NK-92 (cell line): Measurements from ENCODE around the gene CCDC134.

Source experiments
- DNase-seq: peaks from one replicate; lab custom pipeline; 2025; ENCODE audit not compliant: unreplicated experiment; lab: John Stamatoyannopoulos, UW

CCDC134 gene

DNA sequence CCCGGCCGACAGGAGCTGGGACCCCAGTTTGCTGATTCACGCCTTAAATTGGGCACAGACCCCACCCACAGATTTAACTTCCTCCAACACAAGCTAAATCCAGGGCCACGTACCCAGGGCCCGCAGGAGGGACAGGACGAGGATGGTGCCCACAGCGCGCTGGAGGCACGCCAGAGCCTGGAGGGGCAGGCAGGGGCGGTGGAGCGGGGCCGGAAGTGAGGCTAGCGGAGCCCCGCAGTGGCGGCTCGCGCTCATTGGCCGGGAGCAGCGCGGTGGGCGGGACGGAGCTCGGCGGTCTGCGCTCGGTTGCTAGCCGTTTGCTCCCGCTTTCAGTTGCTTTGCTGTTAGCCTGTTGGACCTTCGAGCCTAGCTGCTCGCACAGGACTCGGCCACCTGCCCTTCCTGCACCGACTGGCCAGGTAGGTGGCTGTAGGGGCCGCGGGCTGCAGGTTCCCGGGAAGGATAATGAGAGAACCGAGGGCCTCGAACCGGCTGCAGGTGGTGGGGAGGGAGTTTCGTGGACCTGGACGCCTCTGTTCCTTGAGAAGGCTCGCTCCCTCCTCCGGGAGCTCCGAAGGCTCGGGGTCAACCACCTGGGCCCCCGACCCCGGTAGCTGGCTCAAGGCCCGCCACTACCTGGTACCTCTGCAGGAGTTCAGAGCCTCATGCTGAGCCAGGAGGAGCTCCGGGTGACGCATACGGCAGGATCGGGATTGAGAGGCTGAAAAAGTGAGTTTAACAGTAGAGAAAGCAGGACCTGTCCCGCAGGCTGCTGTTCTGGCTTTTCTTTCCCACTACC, at the start of gene CCDC134:
Gene CCDC134 (plus strand): TSS at position 332 of the 799 bp plus-strand sequence. CDS start 8,212 bp downstream, outside the sequence.
- peak; percentile 37 for DNase-seq

DNA sequence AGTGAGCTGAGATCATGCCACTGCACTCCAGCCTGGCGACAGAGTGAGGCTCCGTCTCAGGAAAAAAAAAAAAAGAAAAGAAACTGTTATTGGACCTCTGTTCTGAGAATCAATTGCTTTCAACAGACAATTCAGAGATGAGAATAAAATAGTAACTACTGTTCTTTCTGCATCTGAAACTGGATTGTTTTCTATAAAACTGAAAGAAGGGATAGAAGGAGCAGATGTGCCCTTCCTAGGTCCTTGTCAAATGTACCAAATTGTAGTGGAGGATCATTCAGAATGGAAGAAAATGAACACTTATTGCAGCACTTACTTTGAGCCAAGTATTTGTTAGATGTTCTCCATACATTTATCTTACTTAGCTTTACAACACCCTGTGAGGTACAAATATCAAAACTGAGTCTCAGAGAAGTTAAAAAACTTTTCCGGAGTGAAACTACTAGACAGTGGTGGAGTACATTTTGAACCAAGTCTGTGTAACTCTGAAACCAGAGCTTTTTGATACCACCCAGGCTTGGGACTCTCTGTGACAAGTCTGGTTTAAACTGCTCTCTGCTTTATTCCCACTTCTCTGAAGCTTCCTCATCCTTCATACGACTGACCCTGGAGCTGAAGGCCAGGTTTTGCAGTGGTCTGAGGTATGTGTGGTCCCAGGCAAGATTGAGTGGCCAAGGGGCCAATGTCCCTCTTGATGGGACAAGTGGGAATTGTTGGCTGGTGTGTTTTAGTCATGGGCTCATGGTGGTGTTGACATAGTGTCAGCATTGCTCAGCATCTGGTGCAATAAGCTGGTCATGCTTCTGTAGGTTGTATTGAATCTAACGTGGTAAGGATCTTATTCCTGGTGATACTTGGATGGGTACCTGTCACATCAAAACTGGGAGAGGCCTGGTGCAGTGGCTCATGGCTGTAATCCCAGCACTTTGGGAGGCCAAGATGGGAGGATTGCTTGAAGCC, 48.2 kb upstream of the CCDC134 start:
- no peak for DNase-seq

GRCh38 chr22:41753984-41754383, 46.5 kb upstream of the CCDC134 start:
- no peak for DNase-seq

DNA sequence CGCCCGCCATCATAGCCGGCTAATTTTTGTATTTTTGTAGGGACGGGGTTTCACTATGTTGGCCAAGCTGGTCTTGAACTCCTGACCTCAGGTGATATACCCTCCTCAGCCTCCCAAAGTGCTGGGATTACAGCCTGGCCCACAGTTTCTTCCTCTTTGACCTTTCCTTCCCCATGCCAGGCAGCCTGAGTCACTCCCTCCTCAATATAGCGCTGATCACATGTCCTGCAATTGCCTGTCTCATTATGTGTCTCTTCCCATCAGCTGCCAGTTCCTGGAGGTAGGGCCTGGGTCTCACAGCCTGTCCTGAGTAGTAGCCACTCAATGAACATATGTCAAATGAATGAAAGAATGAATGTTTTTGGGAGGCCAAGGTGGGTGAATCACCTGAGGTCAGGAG, 43.0 kb upstream of the CCDC134 start:
- DNase-seq: no peak

DNA sequence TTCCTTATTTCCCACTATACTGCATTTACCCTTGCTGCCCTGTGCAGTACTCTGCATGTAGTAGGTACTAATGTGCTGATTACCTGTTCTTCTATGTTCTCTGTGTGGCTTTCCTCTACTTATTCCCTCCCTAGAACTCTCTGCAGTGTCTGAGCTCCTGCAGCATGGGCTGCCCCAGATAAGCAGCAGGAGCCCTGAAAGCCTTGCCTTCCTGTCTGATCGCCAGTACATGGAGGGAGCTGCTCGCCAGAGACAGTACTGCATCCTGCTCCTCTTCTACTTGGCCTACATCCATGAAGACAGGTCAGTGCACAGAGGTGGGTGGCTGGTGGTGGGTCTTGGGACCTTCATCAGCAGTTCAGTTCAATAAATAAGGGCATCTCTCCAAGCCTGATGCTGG, 42.2 kb upstream of the CCDC134 start:
- no peak for DNase-seq

- no peak for DNase-seq
Measured at GRCh38 chr22:41762980-41763779, 37.3 kb upstream of the CCDC134 start.

GRCh38 chr22:41766476-41766875, 34.0 kb upstream of the CCDC134 start:
- DNase-seq: no peak

- DNase-seq: no peak
Measured at GRCh38 chr22:41768430-41768829, 32.0 kb upstream of the CCDC134 start.

DNA sequence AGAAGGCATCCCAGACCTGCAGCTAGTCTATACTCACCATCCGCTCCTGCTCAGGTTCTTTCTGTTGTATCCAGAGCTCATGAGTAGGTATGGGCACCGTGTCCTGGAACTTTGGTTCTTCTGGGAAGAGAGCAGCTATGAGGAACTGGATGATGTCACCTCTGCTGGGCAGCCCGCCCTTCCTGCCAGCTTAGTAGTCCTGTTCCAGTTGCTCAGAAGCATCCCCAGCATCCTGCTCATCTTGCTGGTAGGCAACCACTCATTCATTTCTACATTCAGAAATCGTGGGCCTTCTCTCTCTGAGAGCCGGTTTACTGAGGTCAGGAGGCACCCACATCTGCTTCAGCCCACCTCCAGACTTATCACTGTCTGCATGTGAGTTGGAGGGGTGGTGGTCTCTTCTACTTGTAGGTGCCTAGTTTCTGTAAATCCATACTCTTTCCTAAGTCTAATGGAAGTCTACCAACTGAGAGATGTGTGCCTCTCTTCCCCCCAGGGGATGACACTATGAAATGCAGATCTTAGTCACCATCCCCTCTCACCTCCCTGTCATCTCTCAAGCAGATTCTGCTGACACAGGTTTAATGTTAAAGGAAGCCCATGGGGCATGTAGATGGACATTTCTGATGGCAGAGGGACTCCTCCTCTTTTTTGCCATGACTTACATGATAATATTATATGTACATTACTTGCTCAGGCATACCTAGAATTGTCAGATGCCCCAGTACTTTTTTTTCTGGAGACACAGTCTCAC, 29.6 kb upstream of the CCDC134 start:
- DNase-seq: no peak

GRCh38 chr22:41772198-41772597, 28.3 kb upstream of the CCDC134 start:
- DNase-seq: no peak

DNA sequence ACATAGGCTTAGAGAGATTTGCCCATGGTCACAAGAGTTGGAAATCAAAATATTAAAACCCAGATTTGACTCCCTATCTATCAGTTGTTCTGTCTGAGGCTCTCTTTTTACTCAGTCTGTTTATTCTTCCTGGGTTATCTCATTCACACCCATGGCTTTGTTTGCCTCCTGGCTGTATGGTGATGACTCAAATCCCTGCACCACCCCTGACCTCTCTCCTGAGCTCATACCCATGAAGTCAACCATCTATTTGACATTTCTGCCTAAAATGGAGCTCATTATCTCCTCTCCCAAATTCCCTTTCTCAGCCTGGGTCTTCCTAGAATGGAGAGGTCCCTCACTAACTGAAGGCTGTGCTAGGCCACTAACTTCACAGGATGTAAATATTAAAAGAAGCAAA, 27.8 kb upstream of the CCDC134 start:
- no peak for DNase-seq

- DNase-seq: no peak
Measured at GRCh38 chr22:41775338-41775737, 25.1 kb upstream of the CCDC134 start.

- DNase-seq: no peak
Measured at GRCh38 chr22:41775976-41776375, 24.5 kb upstream of the CCDC134 start.

GRCh38 chr22:41776381-41776780, 24.1 kb upstream of the CCDC134 start:
- no peak for DNase-seq

DNA sequence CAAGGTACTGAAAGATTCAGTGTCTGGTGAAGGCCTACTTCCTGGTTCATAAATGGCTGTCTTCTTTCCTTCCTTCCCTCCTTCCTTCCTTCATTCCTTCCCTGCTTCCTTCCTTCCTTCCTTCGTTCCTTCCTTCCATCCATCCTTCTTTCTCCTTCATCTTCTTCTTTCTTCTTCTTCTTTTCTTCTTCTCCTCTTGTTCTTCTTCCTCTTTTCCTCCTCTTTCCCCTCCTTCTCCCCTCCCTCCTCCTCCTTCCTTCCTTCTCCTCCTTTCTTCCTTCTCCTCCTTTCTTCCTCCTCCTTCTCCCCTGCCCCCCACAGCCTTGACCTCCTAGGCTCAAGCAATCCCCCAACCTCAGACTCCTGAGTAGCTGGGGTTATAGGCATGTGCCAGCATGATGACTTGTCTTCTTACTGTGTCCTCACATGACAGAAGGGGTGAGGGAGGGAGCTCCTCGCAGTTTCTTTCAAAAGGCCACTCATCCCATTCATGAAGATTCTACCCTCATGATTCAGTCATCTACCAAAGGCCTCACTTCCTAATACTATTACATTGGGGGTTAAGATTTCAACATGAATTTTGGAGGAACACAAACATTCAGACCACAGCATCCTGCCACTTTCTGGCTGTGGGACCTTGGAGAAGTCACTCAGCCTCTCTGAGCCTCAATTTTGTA, 22.6 kb upstream of the CCDC134 start:
- no peak for DNase-seq

GRCh38 chr22:41779929-41780505, 20.5 kb upstream of the CCDC134 start:
- DNase-seq: no peak

DNA sequence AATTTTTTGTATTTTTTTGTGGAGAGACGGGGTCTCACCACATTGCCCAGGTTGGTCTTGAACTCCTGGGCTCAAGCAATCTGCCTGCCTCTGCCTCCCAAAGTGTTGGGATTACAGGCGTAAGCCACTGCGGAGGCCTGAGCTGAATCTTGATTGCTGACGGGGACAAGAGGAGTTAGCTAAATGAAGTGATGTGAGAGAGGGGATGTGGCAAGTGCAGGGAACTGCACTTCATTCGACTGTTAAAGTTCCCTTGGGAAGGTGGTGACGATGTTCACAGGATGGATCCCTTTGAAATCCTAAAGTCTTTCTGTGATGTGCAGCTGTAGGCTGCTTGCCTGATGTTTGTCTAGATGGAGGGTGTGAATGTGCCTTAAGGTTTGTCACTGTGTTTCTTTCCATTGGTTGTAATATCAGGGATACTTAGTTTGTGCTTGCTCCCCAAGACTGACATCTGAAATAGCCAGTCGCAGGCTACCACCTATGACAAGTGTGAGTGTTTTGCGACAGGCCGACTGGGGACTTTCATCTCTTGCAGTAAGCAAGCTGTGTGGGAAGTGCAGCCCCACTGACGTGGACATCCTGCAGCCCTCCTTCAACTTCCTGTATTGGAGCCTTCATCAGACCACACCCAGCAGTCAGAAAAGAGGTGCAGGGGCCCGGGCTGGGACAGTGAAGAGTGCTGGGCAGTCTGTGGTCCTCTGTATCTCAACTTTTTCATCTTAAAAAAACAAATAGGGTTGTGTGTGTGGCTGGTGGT, 19.6 kb upstream of the CCDC134 start:
- peak; percentile 56 for DNase-seq

- DNase-seq: no peak
Measured at GRCh38 chr22:41781507-41781906, 19.0 kb upstream of the CCDC134 start.

- DNase-seq: no peak
Measured at GRCh38 chr22:41782316-41782715, 18.2 kb upstream of the CCDC134 start.
